IPS-15b (cell line): Measurements from ENCODE around the gene ZC3H18.

ENCODE experiments used
- H3K27me3 ChIP-seq: one replicate; pipeline ENCODE4 v1.6.1; 2013; ENCODE audit warnings: low read length; ENCODE audit not compliant: control insufficient read depth, insufficient read depth
- H3K36me3 ChIP-seq: one replicate; pipeline ENCODE4 v1.6.1; 2013; ENCODE audit warnings: low read length; ENCODE audit not compliant: control insufficient read depth, insufficient read depth
- H3K4me1 ChIP-seq: one replicate; pipeline ENCODE4 v1.6.1; 2013; ENCODE audit warnings: mild to moderate bottlenecking, low read length; ENCODE audit not compliant: control insufficient read depth, insufficient read depth
- H3K4me3 ChIP-seq: one replicate; pipeline ENCODE4 v1.5.1; 2013; ENCODE audit warnings: low read depth, low read length
- H3K9ac ChIP-seq: one replicate; pipeline ENCODE4 v1.6.1; 2013; ENCODE audit warnings: low read depth, mild to moderate bottlenecking, low read length
- H3K9me3 ChIP-seq: one replicate; pipeline ENCODE4 v1.6.1; 2013; ENCODE audit warnings: mild to moderate bottlenecking, low read length; ENCODE audit not compliant: control insufficient read depth, insufficient read depth

ZC3H18 gene

GRCh38 chr16:88677721-88678120 is 107.5 kb downstream of the ZC3H18 start:
- H3K27me3 ChIP-seq: no peaks in the 10 kb centered on the region
- no peak overlapping the region for H3K9ac ChIP-seq
- no peaks in the 10 kb centered on the region for H3K9me3 ChIP-seq
- no peaks in the 10 kb centered on the region for H3K36me3 ChIP-seq
- H3K4me1 ChIP-seq: no peaks in the 10 kb centered on the region
- no peak overlapping the region for H3K4me3 ChIP-seq

DNA sequence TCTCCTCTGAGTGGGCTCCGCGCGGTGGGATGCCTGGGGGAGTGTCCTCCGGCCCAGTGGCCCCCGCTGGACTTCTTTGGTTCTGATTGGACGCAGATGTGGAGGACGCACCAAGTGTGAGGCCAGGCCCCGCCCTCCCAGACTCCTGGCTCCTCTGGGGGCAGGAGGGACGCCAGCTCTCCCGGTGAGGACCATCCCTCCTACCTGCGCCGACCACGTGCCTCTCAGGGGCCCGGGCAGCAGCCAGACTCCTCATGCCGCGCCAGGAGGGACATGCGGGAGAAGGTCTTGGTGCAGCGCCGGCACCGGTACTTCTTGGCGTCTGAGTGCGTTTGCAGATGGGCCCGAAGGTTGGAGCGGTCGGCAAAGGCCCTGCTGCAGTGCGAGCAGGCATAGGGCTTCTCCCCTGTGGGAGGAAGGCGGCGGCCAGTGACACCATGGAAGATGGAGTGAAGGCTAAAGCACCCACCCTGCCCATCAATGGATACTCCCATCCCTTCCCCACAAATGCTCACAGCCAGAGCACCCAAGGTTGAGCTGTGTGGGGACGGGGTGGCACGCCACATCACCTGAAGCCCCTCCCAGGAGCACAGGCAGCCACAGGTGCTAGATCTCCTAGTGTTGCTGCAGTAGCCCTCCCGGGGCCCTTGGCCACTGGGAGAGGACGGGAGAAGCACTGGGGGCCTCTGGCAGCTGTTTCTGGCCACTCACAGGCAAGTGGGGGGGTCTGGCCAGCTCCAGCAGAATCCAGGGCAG is 108.2 kb downstream of the ZC3H18 start:
- H3K27me3 ChIP-seq: no peaks in the 10 kb centered on the region
- no peaks in the 10 kb centered on the region for H3K9me3 ChIP-seq
- no peak overlapping the region for H3K4me3 ChIP-seq
- no peak overlapping the region for H3K9ac ChIP-seq
- no peaks in the 10 kb centered on the region for H3K36me3 ChIP-seq
- H3K4me1 ChIP-seq: no peaks in the 10 kb centered on the region

DNA sequence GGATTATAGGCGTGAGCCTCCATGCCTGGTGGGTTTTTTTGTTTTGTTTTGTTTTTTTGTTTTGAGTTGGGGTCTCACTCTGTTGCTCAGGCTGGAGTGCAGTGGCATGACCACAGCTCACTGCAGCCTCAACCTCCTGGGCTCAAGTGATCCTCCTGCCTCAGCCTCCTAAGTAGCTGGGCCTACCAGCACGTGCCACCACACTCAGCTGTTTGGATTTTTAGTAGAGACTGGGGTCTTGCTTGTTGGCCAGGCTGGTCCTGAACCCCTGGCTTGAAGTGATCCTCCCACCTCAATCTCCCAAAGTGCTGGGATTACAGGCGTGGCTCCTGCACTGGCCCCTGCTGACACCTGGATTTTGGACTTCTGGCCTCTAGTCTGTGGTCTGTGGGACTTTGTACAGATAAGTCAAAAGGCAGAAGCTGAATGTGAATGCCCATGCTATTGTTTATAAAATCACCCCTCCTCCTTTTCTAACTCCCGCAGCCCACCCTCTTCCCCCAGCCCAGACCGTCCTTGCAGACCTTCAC is 110.4 kb downstream of the ZC3H18 start:
- Histone ChIP-seq H3K36me3 (no peaks in the 10 kb centered on the region), H3K4me1 (no peaks in the 10 kb centered on the region), H3K4me3 (no peak overlapping the region), H3K9me3 (no peaks in the 10 kb centered on the region), H3K27me3 (no peaks in the 10 kb centered on the region), H3K9ac (no peak overlapping the region)

- no peak overlapping the region for H3K4me3 ChIP-seq
- H3K9me3 ChIP-seq: no peaks in the 10 kb centered on the region
- H3K4me1 ChIP-seq: no peaks in the 10 kb centered on the region
- no peak overlapping the region for H3K9ac ChIP-seq
- H3K36me3 ChIP-seq: no peaks in the 10 kb centered on the region
- H3K27me3 ChIP-seq: no peaks in the 10 kb centered on the region
Observed at GRCh38 chr16:88681084-88681680, 111.0 kb downstream of the ZC3H18 start.
